Skeletal muscle satellite cell (primary cell): ENCODE data around the gene ARAP3.

ENCODE experiments used
- H3K27me3 ChIP-seq: 2 replicates; pipeline ENCODE4 v1.7.0; 2013; ENCODE audit warnings: low read length; ENCODE audit not compliant: control insufficient read depth, insufficient read depth
- H3K36me3 ChIP-seq: 2 replicates; pipeline ENCODE4 v1.7.0; 2013; ENCODE audit warnings: mild to moderate bottlenecking, control low read depth, low read length; ENCODE audit not compliant: insufficient read depth
- H3K4me1 ChIP-seq: 2 replicates; pipeline ENCODE4 v1.7.0; 2013; ENCODE audit warnings: low read length; ENCODE audit not compliant: control insufficient read depth, insufficient read depth
- H3K4me2 ChIP-seq: 2 replicates; pipeline ENCODE4 v1.7.0; 2013; ENCODE audit warnings: mild to moderate bottlenecking, low read length
- H3K4me3 ChIP-seq: 2 replicates; pipeline ENCODE4 v1.7.0; 2013; ENCODE audit warnings: low read length
- H3K9ac ChIP-seq: 2 replicates; pipeline ENCODE4 v1.7.0; 2013; ENCODE audit warnings: mild to moderate bottlenecking, low read depth, low read length, moderate library complexity
- H3K9me3 ChIP-seq: replicated peaks from 2 replicates; pipeline ENCODE4 v1.7.0; 2013; ENCODE audit warnings: mild to moderate bottlenecking, control low read depth, low read length

Gene ARAP3

DNA sequence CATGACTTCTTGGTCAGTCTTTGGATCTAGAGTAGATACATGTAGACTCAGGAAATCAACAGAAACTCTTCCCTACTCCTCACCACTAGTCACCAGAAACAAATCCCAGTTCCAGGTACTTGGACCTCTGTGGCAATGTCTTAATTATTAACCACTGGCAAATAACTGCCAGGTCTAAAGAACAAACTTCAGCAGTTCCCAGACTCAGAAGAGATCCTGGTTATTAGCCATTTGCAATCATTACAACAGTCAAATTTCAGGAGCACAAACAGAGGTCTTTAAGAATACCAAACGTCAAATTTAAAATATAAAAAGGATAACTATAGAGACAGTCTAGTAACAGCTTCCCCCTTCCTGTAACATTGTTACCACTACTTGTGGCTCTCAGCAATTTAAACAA lies 73.5 kb downstream of the ARAP3 start:
- H3K9ac ChIP-seq = no peak overlapping the region
- H3K36me3 ChIP-seq = no peaks in the 10 kb centered on the region
- peaks cover 12% of the 10 kb centered on the region for H3K4me1 ChIP-seq
- no peak overlapping the region for H3K4me2 ChIP-seq
- no peak overlapping the region for H3K4me3 ChIP-seq
- no peaks in the 10 kb centered on the region for H3K9me3 ChIP-seq
- H3K27me3 ChIP-seq = no peaks in the 10 kb centered on the region

DNA sequence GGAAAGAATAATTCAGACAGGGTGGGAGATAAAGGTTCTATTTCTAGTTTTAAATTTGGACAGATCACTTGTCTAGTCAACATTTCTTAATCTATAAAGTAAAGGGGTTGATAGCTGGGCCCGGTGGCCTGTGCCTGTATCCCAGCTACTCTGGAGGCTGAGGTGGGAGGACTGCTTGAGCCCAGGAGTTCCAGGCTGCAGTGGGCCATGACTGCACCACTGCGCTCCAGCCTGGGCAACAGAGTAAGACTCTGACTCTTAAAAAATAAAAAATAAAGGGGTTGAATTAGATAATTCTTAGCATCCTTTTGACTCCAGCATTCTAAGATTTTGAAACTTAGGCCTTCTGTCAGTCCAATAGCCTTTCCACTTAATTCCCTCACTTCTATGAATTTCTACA lies 74.0 kb downstream of the ARAP3 start:
- no peak overlapping the region for H3K4me2 ChIP-seq
- H3K4me3 ChIP-seq = no peak overlapping the region
- peaks cover 13% of the 10 kb centered on the region for H3K4me1 ChIP-seq

DNA sequence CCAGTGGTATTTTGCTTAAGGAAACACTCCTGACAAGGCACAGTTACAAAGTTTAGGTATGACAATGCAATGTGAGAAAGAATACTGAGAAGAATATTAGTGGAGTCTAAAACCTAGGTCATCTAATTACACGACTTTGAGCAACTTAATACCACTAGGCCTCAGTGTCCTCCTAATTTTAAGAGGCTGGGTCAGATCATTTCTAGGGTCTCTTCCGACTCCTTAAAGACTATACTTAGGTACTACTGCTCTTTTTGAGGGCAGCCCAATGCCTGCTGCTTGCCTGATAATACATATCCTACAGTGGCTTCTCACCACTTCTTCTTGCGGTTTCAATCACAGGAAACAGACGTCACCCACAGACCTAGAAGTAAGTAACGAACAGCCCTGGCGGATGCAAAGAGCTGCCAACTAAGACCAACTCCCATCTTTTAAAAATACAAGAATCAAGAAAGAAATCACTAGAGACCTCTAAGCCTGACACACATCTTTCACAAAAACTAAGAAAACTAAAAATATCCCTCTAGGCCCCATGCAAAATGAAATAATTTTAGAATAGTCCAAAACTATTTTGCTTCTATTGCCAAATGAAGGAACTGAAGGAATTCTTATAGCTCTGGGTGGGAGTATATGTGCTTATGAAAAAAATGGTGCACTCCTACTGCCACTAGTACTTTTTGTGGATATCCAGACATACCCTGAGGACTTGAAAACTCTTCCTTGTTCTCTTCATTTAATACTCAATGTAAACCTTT lies 76.3 kb downstream of the ARAP3 start:
- no peaks in the 10 kb centered on the region for H3K36me3 ChIP-seq
- no peak overlapping the region for H3K9ac ChIP-seq
- peaks cover 13% of the 10 kb centered on the region for H3K4me1 ChIP-seq
- no peaks in the 10 kb centered on the region for H3K9me3 ChIP-seq
- H3K27me3 ChIP-seq = no peaks in the 10 kb centered on the region
- H3K4me2 ChIP-seq = no peak overlapping the region
- H3K4me3 ChIP-seq = no peak overlapping the region

More for the DNA sequence above, 74.0 kb downstream of the ARAP3 start:
- no peaks in the 10 kb centered on the region for H3K27me3 ChIP-seq
- no peaks in the 10 kb centered on the region for H3K36me3 ChIP-seq
- no peak overlapping the region for H3K9ac ChIP-seq
- no peaks in the 10 kb centered on the region for H3K9me3 ChIP-seq

DNA sequence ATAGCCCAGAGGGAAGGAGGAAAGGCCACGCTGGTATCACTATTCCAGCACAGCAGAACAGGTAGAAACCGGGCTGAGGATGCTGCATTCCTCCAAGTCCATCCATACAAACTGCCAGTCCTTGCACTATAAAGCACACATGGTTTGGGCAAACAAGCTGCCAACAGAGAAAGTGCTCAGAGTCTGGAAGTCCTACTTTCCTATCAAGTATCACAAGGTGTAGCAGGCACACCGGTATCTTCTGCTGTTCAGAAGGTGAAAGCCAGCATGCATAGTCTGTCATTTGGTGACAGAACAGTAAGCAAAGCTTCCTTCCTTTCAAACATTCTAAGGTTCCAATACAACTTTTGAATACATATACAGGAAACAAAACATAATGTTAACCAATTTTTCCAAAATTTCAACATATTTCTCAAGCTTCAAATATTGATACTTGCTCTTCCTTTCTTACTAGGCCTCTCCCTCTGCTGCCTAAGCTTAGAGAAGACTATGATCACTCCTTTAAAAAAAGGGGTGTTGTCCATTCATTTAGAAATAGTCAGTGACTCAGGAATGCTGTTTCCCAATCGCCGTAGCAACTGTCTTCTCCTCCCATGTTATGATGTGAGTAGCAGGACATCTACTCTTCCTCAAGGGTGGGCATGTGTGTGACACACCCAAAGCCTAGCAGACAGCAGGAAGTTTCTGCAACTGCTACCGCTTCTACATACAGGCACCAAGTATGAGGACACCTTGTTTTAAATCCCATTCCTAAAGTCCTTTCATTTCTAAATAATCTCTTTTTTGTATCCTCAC lies 77.9 kb downstream of the ARAP3 start:
- H3K9ac ChIP-seq = peak overlapping the region; percentile 61

More for the DNA sequence above, 77.9 kb downstream of the ARAP3 start:
- Histone ChIP-seq H3K4me2 (peak overlapping the region; percentile 65), H3K9me3 (no peaks in the 10 kb centered on the region), H3K4me1 (peaks cover 17% of the 10 kb centered on the region), H3K36me3 (no peaks in the 10 kb centered on the region), H3K4me3 (peak overlapping the region; percentile 15), H3K27me3 (no peaks in the 10 kb centered on the region)
